Loucy (cell line): ENCODE measurements around the gene SUSD2.

Source experiments
- CTCF ChIP-seq: fragments of 200-600 bp; sonication (generic); conservative IDR thresholded peaks from 2 replicates; pipeline ENCODE4 v1.5.1; 2014; ENCODE audit warnings: mild to moderate bottlenecking, antibody characterized with exemption, low read length
- EZH2phosphoT487 ChIP-seq: fragments of 200-600 bp; IDR thresholded peaks from 2 replicates; pipeline ENCODE4 v1.6.1; 2018; ENCODE audit warnings: antibody characterized with exemption, mild to moderate bottlenecking, moderate library complexity, borderline replicate concordance

- TF ChIP-seq CTCF (no peak), EZH2phosphoT487 (no peak)
Measured at GRCh38 chr22:24159650-24160049, 21.6 kb upstream of the SUSD2 start.
